Neural cell (in vitro differentiated cells): ENCODE data around the gene ACSS2. TPM values are rescaled to one million over a fixed set of nuclear protein-coding genes. Genes with fewer than 3 reads are reported as not detected.

ENCODE experiments used
- H2AFZ ChIP-seq: fragments of 200-600, 300-800 bp; sonication (generic), shearing (Covaris generic); 2 replicates; pipeline ENCODE4 v1.6.0; 2014; ENCODE audit warnings: low read depth, mild to moderate bottlenecking, antibody characterized with exemption, low read length, moderate library complexity
- H3F3A ChIP-seq: fragments of 200-600 bp; shearing (Covaris generic); 2 replicates; pipeline ENCODE4 v1.6.1; 2016; ENCODE audit warnings: mild to moderate bottlenecking, moderate library complexity, mixed read lengths, antibody characterized with exemption, low read length; ENCODE audit not compliant: insufficient read depth, poor library complexity, severe bottlenecking
- H3K27ac ChIP-seq: fragments of 200-600, 300-800 bp; sonication (generic), shearing (Covaris generic); 2 replicates; pipeline ENCODE4 v1.5.1; 2014; ENCODE audit warnings: mild to moderate bottlenecking, low read length, moderate library complexity
- H3K27me3 ChIP-seq: fragments of 300-800, 200-600 bp; sonication (generic), shearing (Covaris generic); 2 replicates; pipeline ENCODE4 v1.6.0; 2014; ENCODE audit warnings: mild to moderate bottlenecking, low read depth, low read length, moderate library complexity; ENCODE audit not compliant: insufficient read depth
- H3K36me3 ChIP-seq: fragments of 300-800, 200-600 bp; sonication (generic), shearing (Covaris generic); 2 replicates; pipeline ENCODE4 v1.5.1; 2014; ENCODE audit warnings: mild to moderate bottlenecking, antibody characterized with exemption, low read length, moderate library complexity; ENCODE audit not compliant: insufficient read depth
- H3K4me2 ChIP-seq: fragments of 300-800, 200-600 bp; sonication (generic), shearing (Covaris generic); 2 replicates; pipeline ENCODE4 v1.6.0; 2014; ENCODE audit warnings: mild to moderate bottlenecking, low read length
- H3K4me3 ChIP-seq: fragments of 300-800, 200-600 bp; sonication (generic), shearing (Covaris generic); 2 replicates; pipeline ENCODE4 v1.5.1; 2014; ENCODE audit warnings: mild to moderate bottlenecking, low read length, moderate library complexity
- H3K79me2 ChIP-seq: fragments of 200-600 bp; shearing (Covaris generic); replicated peaks from 2 replicates; pipeline ENCODE4 v1.6.0; 2014; ENCODE audit warnings: mild to moderate bottlenecking, low read length, moderate library complexity; ENCODE audit not compliant: insufficient read depth
- H3K9ac ChIP-seq: fragments of 300-800, 200-600 bp; sonication (generic), shearing (Covaris generic); 2 replicates; pipeline ENCODE4 v1.6.1; 2016; ENCODE audit warnings: mild to moderate bottlenecking, low read length, mixed read lengths
- H3K9me2 ChIP-seq: fragments of 200-600 bp; shearing (Covaris generic); 2 replicates; pipeline ENCODE4 v1.6.1; 2016; ENCODE audit warnings: mild to moderate bottlenecking, low read length, mixed read lengths; ENCODE audit not compliant: insufficient read depth
- H3K9me3 ChIP-seq: fragments of 200-600, 300-800 bp; sonication (generic), shearing (Covaris generic); 2 replicates; pipeline ENCODE4 v1.6.1; 2016; ENCODE audit warnings: mild to moderate bottlenecking, mixed run types, low read length, moderate library complexity, mixed read lengths
- H4K20me1 ChIP-seq: fragments of 200-600 bp; shearing (Covaris generic); 2 replicates; pipeline ENCODE4 v1.6.1; 2016; ENCODE audit warnings: mild to moderate bottlenecking, mixed run types; ENCODE audit not compliant: insufficient read depth
- EP300 ChIP-seq: fragments of 450-650 bp; conservative IDR thresholded peaks from 2 replicates; pipeline ENCODE4 v1.6.1; 2014; ENCODE audit warnings: antibody characterized with exemption, mild to moderate bottlenecking, moderate library complexity; ENCODE audit not compliant: poor library complexity, severe bottlenecking
- EZH2 ChIP-seq: fragments of 200-600, 300-800 bp; shearing (Covaris generic), sonication (generic); IDR thresholded peaks from 2 replicates; pipeline ENCODE4 v1.6.1; 2014; ENCODE audit warnings: antibody characterized with exemption, low read length, borderline replicate concordance, mild to moderate bottlenecking; ENCODE audit not compliant: insufficient read depth, poor library complexity, severe bottlenecking
- MXI1 ChIP-seq: fragments of 450-650 bp; conservative IDR thresholded peaks from 2 replicates; pipeline ENCODE4 v1.6.1; 2014; ENCODE audit warnings: antibody characterized with exemption, mild to moderate bottlenecking; ENCODE audit not compliant: poor library complexity, severe bottlenecking
- POLR2AphosphoS5 ChIP-seq: IDR thresholded peaks from 2 replicates; pipeline ENCODE4 v1.6.1; 2012
- RAD21 ChIP-seq: fragments of 450-650 bp; conservative IDR thresholded peaks from 2 replicates; pipeline ENCODE4 v1.6.1; 2014; ENCODE audit warnings: antibody characterized with exemption, mild to moderate bottlenecking, moderate library complexity
- SMC3 ChIP-seq: fragments of 450-650 bp; conservative IDR thresholded peaks from 2 replicates; pipeline ENCODE4 v1.6.1; 2014; ENCODE audit warnings: antibody characterized with exemption, mild to moderate bottlenecking, moderate library complexity; ENCODE audit not compliant: poor library complexity
- TAF1 ChIP-seq: IDR thresholded peaks from 2 replicates; pipeline ENCODE4 v1.6.1; 2012; ENCODE audit warnings: low read depth
- polyA plus RNA-seq: library from polyadenylated mRNA; depleted of rRNA; stranded (reverse); fragments of >200 nt; gene quantifications from 2 replicates; pipeline ENCODE4 v1.2.3, GENCODE V29; 2014
- TF ChIP-seq, protein P1 (sequence below): IDR thresholded peaks from 2 replicates; pipeline ENCODE4 v1.6.1; 2012; ENCODE audit warnings: borderline replicate concordance
- TF ChIP-seq, protein P2 (sequence below): fragments of 450-650 bp; IDR thresholded peaks from 2 replicates; pipeline ENCODE4 v1.5.1; 2014; ENCODE audit warnings: antibody characterized with exemption, mild to moderate bottlenecking, moderate library complexity; ENCODE audit not compliant: poor library complexity, severe bottlenecking

ACSS2 gene
- polyA plus RNA-seq, 1 donor from 2014 or later = 12.3 TPM

DNA sequence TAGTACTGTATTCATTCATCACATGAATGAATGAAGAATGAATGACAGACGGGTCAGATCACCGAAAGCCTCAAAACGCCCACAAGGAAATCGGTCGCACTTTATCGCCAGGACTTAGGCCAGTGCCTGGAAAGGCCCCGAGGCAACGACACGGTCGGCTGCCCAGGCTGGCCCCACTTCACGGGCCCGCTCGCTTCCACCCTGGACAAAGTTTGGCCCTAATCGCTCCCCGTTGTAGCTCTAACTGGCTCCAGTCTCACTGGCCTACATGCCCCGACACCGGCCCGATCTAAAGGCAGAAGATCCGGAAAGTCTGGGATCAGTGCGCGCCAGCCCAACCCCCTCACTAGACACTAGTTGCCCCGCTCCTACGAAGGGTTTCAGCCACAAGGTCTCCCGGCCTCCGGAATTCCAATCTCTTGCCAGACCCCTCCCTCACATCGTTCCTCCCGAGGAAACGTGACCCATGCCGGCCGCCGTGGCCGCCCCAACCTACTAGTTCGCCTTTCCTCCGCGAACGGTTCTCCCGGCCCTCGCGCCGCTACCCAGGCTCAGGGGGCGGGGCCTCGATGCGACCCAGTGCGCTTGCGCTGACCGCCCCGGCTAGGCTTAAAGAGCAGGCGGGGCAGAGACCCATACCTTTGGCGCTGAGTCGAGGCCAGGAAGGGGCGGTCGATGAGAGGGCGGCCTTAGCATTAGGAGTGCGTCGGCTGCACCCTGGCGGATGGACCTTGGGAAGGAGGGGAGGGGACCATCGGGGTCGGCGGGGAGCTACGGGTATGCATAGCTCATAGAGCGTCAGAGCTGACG, 79.0 kb downstream of the ACSS2 start, which contains the start of the genes GSS and MYH7B:
Gene GSS, minus strand, starts transcription at position 576 of the 810 bp plus-strand sequence. CDS start 3,954 bp downstream, outside the sequence.
Gene MYH7B, plus strand, starts transcription at position 638 of the 810 bp plus-strand sequence. CDS start 22,138 bp downstream, outside the sequence.
- no peaks in the 10 kb centered on the region for H3K9me2 ChIP-seq
- H4K20me1 ChIP-seq = no peaks in the 10 kb centered on the region
- peak within 1 kb of the TSS; percentile 81 for H2AFZ ChIP-seq
- no peaks in the 10 kb centered on the region for H3K79me2 ChIP-seq
- no peaks in the 10 kb centered on the region for H3F3A ChIP-seq
- no peaks in the 10 kb centered on the region for H3K27me3 ChIP-seq
- peak within 1 kb of the TSS; percentile 89 for H3K4me3 ChIP-seq
- peak within 1 kb of the TSS; percentile 77 for H3K9ac ChIP-seq
- no peaks in the 10 kb centered on the region for H3K36me3 ChIP-seq
- no peaks in the 10 kb centered on the region for H3K9me3 ChIP-seq
- TF ChIP-seq TAF1 = peak; percentile 86
- no peak for TF ChIP-seq EZH2
- peak; percentile 83 for TF ChIP-seq POLR2AphosphoS5
- TF ChIP-seq MXI1 = peak; percentile 68
- TF ChIP-seq, protein P1, sequence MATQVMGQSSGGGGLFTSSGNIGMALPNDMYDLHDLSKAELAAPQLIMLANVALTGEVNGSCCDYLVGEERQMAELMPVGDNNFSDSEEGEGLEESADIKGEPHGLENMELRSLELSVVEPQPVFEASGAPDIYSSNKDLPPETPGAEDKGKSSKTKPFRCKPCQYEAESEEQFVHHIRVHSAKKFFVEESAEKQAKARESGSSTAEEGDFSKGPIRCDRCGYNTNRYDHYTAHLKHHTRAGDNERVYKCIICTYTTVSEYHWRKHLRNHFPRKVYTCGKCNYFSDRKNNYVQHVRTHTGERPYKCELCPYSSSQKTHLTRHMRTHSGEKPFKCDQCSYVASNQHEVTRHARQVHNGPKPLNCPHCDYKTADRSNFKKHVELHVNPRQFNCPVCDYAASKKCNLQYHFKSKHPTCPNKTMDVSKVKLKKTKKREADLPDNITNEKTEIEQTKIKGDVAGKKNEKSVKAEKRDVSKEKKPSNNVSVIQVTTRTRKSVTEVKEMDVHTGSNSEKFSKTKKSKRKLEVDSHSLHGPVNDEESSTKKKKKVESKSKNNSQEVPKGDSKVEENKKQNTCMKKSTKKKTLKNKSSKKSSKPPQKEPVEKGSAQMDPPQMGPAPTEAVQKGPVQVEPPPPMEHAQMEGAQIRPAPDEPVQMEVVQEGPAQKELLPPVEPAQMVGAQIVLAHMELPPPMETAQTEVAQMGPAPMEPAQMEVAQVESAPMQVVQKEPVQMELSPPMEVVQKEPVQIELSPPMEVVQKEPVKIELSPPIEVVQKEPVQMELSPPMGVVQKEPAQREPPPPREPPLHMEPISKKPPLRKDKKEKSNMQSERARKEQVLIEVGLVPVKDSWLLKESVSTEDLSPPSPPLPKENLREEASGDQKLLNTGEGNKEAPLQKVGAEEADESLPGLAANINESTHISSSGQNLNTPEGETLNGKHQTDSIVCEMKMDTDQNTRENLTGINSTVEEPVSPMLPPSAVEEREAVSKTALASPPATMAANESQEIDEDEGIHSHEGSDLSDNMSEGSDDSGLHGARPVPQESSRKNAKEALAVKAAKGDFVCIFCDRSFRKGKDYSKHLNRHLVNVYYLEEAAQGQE = peak; percentile 87
- peak; percentile 54 for TF ChIP-seq RAD21
- TF ChIP-seq EP300 = peak; percentile 20
- TF ChIP-seq, protein P2, sequence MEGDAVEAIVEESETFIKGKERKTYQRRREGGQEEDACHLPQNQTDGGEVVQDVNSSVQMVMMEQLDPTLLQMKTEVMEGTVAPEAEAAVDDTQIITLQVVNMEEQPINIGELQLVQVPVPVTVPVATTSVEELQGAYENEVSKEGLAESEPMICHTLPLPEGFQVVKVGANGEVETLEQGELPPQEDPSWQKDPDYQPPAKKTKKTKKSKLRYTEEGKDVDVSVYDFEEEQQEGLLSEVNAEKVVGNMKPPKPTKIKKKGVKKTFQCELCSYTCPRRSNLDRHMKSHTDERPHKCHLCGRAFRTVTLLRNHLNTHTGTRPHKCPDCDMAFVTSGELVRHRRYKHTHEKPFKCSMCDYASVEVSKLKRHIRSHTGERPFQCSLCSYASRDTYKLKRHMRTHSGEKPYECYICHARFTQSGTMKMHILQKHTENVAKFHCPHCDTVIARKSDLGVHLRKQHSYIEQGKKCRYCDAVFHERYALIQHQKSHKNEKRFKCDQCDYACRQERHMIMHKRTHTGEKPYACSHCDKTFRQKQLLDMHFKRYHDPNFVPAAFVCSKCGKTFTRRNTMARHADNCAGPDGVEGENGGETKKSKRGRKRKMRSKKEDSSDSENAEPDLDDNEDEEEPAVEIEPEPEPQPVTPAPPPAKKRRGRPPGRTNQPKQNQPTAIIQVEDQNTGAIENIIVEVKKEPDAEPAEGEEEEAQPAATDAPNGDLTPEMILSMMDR = peak; percentile 67
- peak; percentile 51 for TF ChIP-seq SMC3
- peak within 1 kb of the TSS; percentile 98 for H3K4me2 ChIP-seq
- peak within 1 kb of the TSS; percentile 80 for H3K27ac ChIP-seq

DNA sequence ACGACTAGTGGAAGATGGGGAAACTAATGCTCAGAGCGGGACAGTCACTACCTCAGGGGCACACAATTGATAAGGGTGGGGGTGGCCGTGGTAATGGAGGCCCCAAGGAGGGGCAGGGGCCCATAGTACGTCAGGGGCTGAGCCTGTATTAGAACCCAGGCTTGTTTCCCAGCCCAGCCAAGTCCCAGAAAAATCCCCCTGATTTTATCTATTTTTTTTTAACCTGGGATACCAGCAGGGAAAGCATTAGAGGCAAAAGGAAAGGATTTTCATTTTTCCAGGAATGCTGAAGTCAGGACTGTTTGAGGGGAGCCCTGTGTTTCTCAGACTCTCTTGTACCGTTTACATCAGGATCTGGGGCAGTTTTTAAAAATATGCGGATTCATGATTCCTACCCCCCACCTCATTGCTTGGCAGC, 79.6 kb downstream of the ACSS2 start:
- no peaks in the 10 kb centered on the region for H3F3A ChIP-seq
- peak overlapping the region; percentile 89 for H3K4me3 ChIP-seq
- H3K9ac ChIP-seq = peak overlapping the region; percentile 77
- TF ChIP-seq EP300 = no peak
- TF ChIP-seq, protein P2 = peak; percentile 20
- H3K36me3 ChIP-seq = no peaks in the 10 kb centered on the region
- H2AFZ ChIP-seq = peak overlapping the region; percentile 81
- H3K79me2 ChIP-seq = no peaks in the 10 kb centered on the region
- no peaks in the 10 kb centered on the region for H3K9me2 ChIP-seq
- H3K4me2 ChIP-seq = peak overlapping the region; percentile 43
- H3K27ac ChIP-seq = peak overlapping the region; percentile 80
- H4K20me1 ChIP-seq = no peaks in the 10 kb centered on the region
- H3K27me3 ChIP-seq = no peaks in the 10 kb centered on the region
- H3K9me3 ChIP-seq = no peaks in the 10 kb centered on the region
